Immature natural killer cell (primary cell): Measurements from ENCODE around the gene MRGPRX3. TPM values are rescaled to one million over a fixed set of nuclear protein-coding genes. Genes with fewer than 3 reads are reported as not detected.
A peak's percentile ranks its signal among the peaks of the same experiment; 100 is the strongest.

Source experiments
- DNase-seq, 3 donors: peaks; one replicate each; pipeline ENCODE4 v3.0.0; 2022; ENCODE audit warnings: mixed read lengths in 1 of 3
- H3K27ac Mint-ChIP-seq, 6 donors: one replicate each; pipeline ENCODE4 v1.8.0; 2020; ENCODE audit warnings: mixed read lengths in 6 of 6, mild to moderate bottlenecking in 5 of 6, inconsistent platforms in 4 of 6, moderate library complexity in 3 of 6
- H3K27me3 Mint-ChIP-seq, 3 donors: one replicate each; pipeline ENCODE4 v1.8.0; 2020 to 2021; ENCODE audit warnings: low read depth in 3 of 3, mild to moderate bottlenecking in 3 of 3, mixed read lengths in 3 of 3, moderate library complexity in 3 of 3, inconsistent platforms in 1 of 3
- H3K36me3 Mint-ChIP-seq, 3 donors: one replicate each; pipeline ENCODE4 v1.8.0; 2020; ENCODE audit warnings: mixed read lengths in 3 of 3, inconsistent platforms in 2 of 3, mild to moderate bottlenecking in 2 of 3
- H3K4me1 Mint-ChIP-seq, 2 donors: one replicate each; pipeline ENCODE4 v1.8.0; 2020; ENCODE audit warnings: inconsistent platforms in 2 of 2, mild to moderate bottlenecking in 2 of 2, mixed read lengths in 2 of 2, moderate library complexity in 1 of 2
- H3K4me3 Mint-ChIP-seq, 5 donors: one replicate each; pipeline ENCODE4 v1.8.0; 2020; ENCODE audit warnings: mild to moderate bottlenecking in 5 of 5, mixed read lengths in 5 of 5, inconsistent platforms in 3 of 5, moderate library complexity in 3 of 5
- H3K9me3 Mint-ChIP-seq, 6 donors: one replicate each; pipeline ENCODE4 v1.8.0; 2020; ENCODE audit warnings: mild to moderate bottlenecking in 6 of 6, mixed read lengths in 6 of 6, inconsistent platforms in 4 of 6, moderate library complexity in 3 of 6
- polyA plus RNA-seq, 3 donors: library from polyadenylated mRNA; unstranded; fragments of 300-500 nt; fragmentation: Illumina TruSeq; gene quantifications; one replicate each; pipeline ENCODE4 v1.2.3, GENCODE V29; 2021

MRGPRX3 gene
- not detected for polyA plus RNA-seq

GRCh38 chr11:18132341-18132740 is at the start of gene MRGPRX3:
Gene MRGPRX3, plus strand, starts transcription at chr11:18132571. Its CDS starts 4,632 bp downstream, at chr11:18137203.
- no peak for DNase-seq
- Mint-ChIP-seq H3K36me3 (no peaks in the 10 kb centered on the region), H3K4me3 (no peak within 1 kb of the TSS), H3K4me1 (no peaks in the 10 kb centered on the region), H3K27me3 (peaks cover 1 to 18% (median 7%) of the 10 kb centered on the region in 3 donors), H3K27ac (no peak within 1 kb of the TSS), H3K9me3 (no peaks in the 10 kb centered on the region)

- no peak overlapping the region for H3K4me3 Mint-ChIP-seq
- H3K36me3 Mint-ChIP-seq, result peaks cover 37 to 56% (median 45%) of the 10 kb centered on the region in 3 donors
- H3K9me3 Mint-ChIP-seq, result no peaks in the 10 kb centered on the region
- DNase-seq, result no peak
- no peaks in the 10 kb centered on the region for H3K27me3 Mint-ChIP-seq
- peak overlapping the region in 1 of 6 donors; percentile 4 for H3K27ac Mint-ChIP-seq
- no peaks in the 10 kb centered on the region for H3K4me1 Mint-ChIP-seq
Observed at GRCh38 chr11:18088366-18088765, 44.0 kb upstream of the MRGPRX3 start.

GRCh38 chr11:18088966-18089365 is 43.4 kb upstream of the MRGPRX3 start:
- H3K9me3 Mint-ChIP-seq, result no peaks in the 10 kb centered on the region
- H3K27ac Mint-ChIP-seq, result no peak overlapping the region
- no peak for DNase-seq
- peaks cover 37 to 53% (median 41%) of the 10 kb centered on the region in 3 donors for H3K36me3 Mint-ChIP-seq
- H3K4me3 Mint-ChIP-seq, result no peak overlapping the region
- no peaks in the 10 kb centered on the region for H3K27me3 Mint-ChIP-seq
- no peaks in the 10 kb centered on the region for H3K4me1 Mint-ChIP-seq

GRCh38 chr11:18091731-18092130 is 40.6 kb upstream of the MRGPRX3 start:
- Mint-ChIP-seq H3K36me3 (peaks cover 38 to 63% (median 50%) of the 10 kb centered on the region in 3 donors), H3K4me1 (no peaks in the 10 kb centered on the region)

GRCh38 chr11:18093959-18094358 is 38.4 kb upstream of the MRGPRX3 start:
- no peaks in the 10 kb centered on the region for H3K27me3 Mint-ChIP-seq
- peaks cover 0 to 2% of the 10 kb centered on the region in 2 donors for H3K4me1 Mint-ChIP-seq
- H3K4me3 Mint-ChIP-seq, result no peak overlapping the region
- no peak for DNase-seq
- no peaks in the 10 kb centered on the region for H3K9me3 Mint-ChIP-seq
- no peak overlapping the region for H3K27ac Mint-ChIP-seq
- peaks cover 29 to 47% (median 36%) of the 10 kb centered on the region in 3 donors for H3K36me3 Mint-ChIP-seq

More at GRCh38 chr11:18091731-18092130, 40.6 kb upstream of the MRGPRX3 start:
- DNase-seq, result no peak
- Mint-ChIP-seq H3K9me3 (no peaks in the 10 kb centered on the region), H3K4me3 (no peak overlapping the region), H3K27me3 (no peaks in the 10 kb centered on the region), H3K27ac (no peak overlapping the region)

- H3K4me3 Mint-ChIP-seq, result no peak overlapping the region
- H3K27ac Mint-ChIP-seq, result no peak overlapping the region
- peaks cover 0 to 1% (median 0%) of the 10 kb centered on the region in 3 donors for H3K27me3 Mint-ChIP-seq
- H3K4me1 Mint-ChIP-seq, result peaks cover 19 to 41% of the 10 kb centered on the region in 2 donors
- H3K36me3 Mint-ChIP-seq, result peaks cover 5 to 22% (median 15%) of the 10 kb centered on the region in 3 donors
- no peaks in the 10 kb centered on the region for H3K9me3 Mint-ChIP-seq
- no peak for DNase-seq
Observed at GRCh38 chr11:18100926-18101656, 31.3 kb upstream of the MRGPRX3 start.

- peaks cover 18 to 50% of the 10 kb centered on the region in 2 donors for H3K4me1 Mint-ChIP-seq
Observed at GRCh38 chr11:18105086-18105801, 27.1 kb upstream of the MRGPRX3 start.

GRCh38 chr11:18105802-18106574 is 26.4 kb upstream of the MRGPRX3 start, which contains the start of gene SAAL1:
Gene SAAL1, minus strand, starts transcription at chr11:18106082. Its CDS starts 41 bp downstream, at chr11:18106041.
- Mint-ChIP-seq H3K4me1 (peaks cover 18 to 47% of the 10 kb centered on the region in 2 donors), H3K4me3 (peak within 1 kb of the TSS; percentile 93 to 95 (median 93)), H3K27ac (peak within 1 kb of the TSS; percentile 76 to 95 (median 83)), H3K27me3 (peaks cover 2 to 11% (median 3%) of the 10 kb centered on the region in 3 donors), H3K36me3 (peaks cover 5 to 9% (median 8%) of the 10 kb centered on the region in 3 donors), H3K9me3 (no peaks in the 10 kb centered on the region)
- peak; percentile 82 to 85 (median 84) for DNase-seq

More at GRCh38 chr11:18105086-18105801, 27.1 kb upstream of the MRGPRX3 start:
- Mint-ChIP-seq H3K36me3 (peaks cover 5 to 11% (median 8%) of the 10 kb centered on the region in 3 donors), H3K4me3 (peak overlapping the region; percentile 93 to 95 (median 93)), H3K27ac (peak overlapping the region; percentile 76 to 95 (median 83)), H3K27me3 (peaks cover 2 to 6% (median 3%) of the 10 kb centered on the region in 3 donors), H3K9me3 (no peaks in the 10 kb centered on the region)
- DNase-seq, result no peak

GRCh38 chr11:18106688-18107087 is 25.7 kb upstream of the MRGPRX3 start:
- DNase-seq, result no peak
- no peaks in the 10 kb centered on the region for H3K9me3 Mint-ChIP-seq

GRCh38 chr11:18108254-18108653 is 24.1 kb upstream of the MRGPRX3 start:
- Mint-ChIP-seq H3K9me3 (no peaks in the 10 kb centered on the region), H3K27me3 (peaks cover 6 to 13% (median 6%) of the 10 kb centered on the region in 3 donors), H3K36me3 (no peaks in the 10 kb centered on the region), H3K4me1 (peaks cover 18 to 37% of the 10 kb centered on the region in 2 donors), H3K4me3 (no peak overlapping the region), H3K27ac (no peak overlapping the region)
- no peak for DNase-seq

More at GRCh38 chr11:18106688-18107087, 25.7 kb upstream of the MRGPRX3 start:
- peaks cover 3 to 13% (median 6%) of the 10 kb centered on the region in 3 donors for H3K27me3 Mint-ChIP-seq
- H3K27ac Mint-ChIP-seq, result no peak overlapping the region
- H3K4me1 Mint-ChIP-seq, result peaks cover 18 to 40% of the 10 kb centered on the region in 2 donors
- peaks cover 2 to 3% (median 3%) of the 10 kb centered on the region in 3 donors for H3K36me3 Mint-ChIP-seq
- peak overlapping the region; percentile 4 to 95 (median 93) for H3K4me3 Mint-ChIP-seq

- Mint-ChIP-seq H3K36me3 (no peaks in the 10 kb centered on the region), H3K27ac (no peak overlapping the region), H3K27me3 (peaks cover 5 to 20% (median 6%) of the 10 kb centered on the region in 3 donors), H3K4me1 (peaks cover 8 to 17% of the 10 kb centered on the region in 2 donors), H3K9me3 (no peaks in the 10 kb centered on the region), H3K4me3 (no peak overlapping the region)
- no peak for DNase-seq
Observed at GRCh38 chr11:18111005-18111404, 21.4 kb upstream of the MRGPRX3 start.

GRCh38 chr11:18115360-18116127 is 16.8 kb upstream of the MRGPRX3 start:
- H3K4me3 Mint-ChIP-seq, result no peak overlapping the region
- no peaks in the 10 kb centered on the region for H3K9me3 Mint-ChIP-seq
- H3K4me1 Mint-ChIP-seq, result peaks cover 5 to 7% of the 10 kb centered on the region in 2 donors
- H3K27ac Mint-ChIP-seq, result no peak overlapping the region
- H3K27me3 Mint-ChIP-seq, result peaks cover 3 to 17% (median 5%) of the 10 kb centered on the region in 3 donors
- no peaks in the 10 kb centered on the region for H3K36me3 Mint-ChIP-seq
- peak; percentile 43 to 58 (median 51) for DNase-seq
